Effector CD8-positive, alpha-beta T cell (primary cell): ENCODE data around the gene DENND6A.
"Not testable (repeated sequence)": the region's sequence is repeated elsewhere in the genome, so short reads cannot be mapped to it uniquely, and the experiment has no call there.

Source experiments
- DNase-seq: peaks from one replicate; lab custom pipeline; 2025; lab: John Stamatoyannopoulos, UW

The DENND6A gene

DNA sequence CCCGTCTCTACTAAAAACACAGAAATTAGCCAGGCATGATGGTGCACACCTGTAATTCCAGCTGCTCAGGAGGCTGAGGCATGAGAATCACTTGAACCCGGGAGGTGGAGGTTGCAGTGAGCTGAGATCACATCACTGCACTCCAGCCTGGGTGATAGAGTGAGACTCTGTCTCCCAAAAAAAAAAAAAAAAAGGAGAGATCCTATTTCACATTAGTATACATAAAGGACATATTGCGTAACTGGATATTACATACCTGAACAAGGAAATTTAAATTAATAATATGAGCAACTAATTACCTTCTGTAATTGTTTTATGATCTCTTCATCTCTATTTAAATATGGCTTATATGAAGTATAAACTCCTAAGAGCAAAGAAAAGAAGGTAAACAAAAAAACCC lies 58.6 kb downstream of the DENND6A start:
- DNase-seq = not testable (repeated sequence)

DNA sequence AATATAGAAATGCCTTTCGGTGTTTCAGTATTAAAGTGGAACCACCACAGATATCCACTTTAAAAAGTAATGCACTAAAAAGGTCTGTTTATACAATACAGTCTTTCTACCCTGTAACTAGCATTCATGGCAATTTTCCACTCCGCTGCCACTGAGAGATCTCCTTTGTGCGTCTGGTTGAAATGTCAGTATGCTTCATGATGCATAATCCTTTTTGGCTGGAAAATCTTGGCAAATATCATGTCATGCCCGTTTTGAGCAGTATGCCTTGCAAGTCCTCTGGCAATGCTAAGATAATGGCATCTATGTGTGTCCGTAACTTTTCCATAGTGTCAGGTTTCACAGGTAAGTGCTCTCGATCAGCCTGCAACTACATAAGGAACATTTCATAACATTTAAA lies 64.9 kb downstream of the DENND6A start:
- no peak for DNase-seq

DNA sequence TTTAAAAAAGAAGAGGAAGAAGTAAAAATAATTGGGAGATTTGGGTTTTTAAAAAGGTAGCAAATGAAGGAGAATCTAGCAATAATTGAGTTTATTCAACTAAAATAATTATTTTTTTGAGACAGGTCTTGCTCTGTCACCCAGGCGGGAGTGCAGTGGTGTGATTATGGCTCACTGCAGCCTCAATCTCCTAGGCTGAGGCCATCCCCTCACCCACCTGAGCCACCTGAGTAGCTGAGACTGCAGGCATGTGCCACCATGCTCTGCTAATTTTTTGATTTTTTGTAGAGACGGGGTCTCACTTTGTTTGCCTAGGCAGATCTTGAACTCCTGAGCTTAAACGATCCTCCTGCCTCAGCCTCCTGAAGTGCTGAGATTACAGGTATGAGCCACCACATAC lies 68.1 kb downstream of the DENND6A start:
- no peak for DNase-seq

DNA sequence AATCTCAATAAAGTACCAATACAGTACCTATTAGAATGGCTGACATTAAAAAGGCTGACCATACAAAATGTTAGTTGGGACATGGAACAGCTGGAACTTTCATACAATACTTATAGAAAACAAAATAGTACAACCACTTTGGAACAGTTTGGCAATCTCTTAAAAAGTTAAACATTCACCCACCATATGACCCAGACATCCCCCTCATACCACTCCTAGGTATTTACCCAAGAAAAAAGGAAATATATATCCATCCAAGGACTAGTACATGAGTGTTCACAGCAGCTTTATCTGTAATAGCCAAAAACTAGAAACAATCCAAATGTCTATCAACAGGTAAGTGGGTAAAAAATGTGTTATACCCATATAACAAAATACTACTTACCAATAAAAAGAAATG lies 70.5 kb downstream of the DENND6A start:
- DNase-seq = no peak

DNA sequence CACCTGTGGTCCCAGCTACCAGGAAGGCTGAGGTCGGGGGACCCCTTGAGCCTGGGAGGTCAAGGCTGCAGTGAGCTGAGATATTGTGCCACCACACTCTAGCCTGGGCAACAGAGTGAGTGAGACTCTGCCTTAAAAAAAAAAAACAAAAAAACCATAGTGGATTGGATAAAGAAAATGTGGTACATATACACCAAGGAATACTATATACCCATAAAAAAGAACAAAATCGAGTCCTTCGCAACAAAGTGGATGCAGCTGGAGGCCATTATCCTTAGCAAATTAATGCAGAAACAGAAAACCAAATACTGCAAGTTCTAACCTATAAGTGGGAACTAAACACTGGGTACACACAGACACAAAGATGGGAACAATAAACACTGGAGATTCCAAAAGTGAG lies 75.1 kb downstream of the DENND6A start:
- no peak for DNase-seq

DNA sequence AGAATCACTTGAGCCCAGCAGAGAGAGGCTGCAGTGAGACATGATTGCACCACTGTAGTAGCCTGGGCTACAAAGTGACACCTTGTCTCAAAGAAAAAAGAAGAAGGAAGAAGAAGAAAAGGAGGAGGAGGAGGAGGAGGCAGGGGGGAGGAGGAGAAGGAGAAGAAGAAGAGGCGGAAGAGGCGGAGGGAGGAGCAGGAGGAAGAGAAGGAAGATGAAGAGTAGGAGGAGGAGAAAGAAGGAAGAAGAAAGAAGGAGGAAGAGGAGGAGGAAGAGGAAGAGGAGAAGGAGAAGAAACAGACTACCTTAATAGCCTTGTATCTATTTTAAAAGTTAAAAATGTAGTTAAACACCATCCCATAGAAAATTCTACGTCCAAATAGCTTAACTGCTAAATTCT lies 76.6 kb downstream of the DENND6A start:
- no peak for DNase-seq

DNA sequence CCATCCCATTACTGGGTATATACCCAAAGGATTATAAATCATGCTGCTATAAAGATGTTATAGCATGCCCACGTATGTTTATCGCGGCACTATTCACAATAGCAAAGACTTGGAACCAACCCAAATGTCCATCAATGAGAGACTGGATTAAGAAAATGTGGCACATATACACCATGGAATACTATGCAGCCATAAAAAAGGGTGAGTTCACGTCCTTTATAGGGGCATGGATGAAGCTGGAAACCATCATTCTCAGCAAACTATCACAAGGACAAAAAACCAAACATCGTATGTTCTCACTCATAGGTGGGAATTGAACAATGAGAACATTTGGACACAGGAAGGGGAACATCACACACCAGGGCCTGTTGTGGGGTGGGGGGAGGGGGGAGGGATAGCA lies 81.0 kb downstream of the DENND6A start:
- DNase-seq = not testable (repeated sequence)

DNA sequence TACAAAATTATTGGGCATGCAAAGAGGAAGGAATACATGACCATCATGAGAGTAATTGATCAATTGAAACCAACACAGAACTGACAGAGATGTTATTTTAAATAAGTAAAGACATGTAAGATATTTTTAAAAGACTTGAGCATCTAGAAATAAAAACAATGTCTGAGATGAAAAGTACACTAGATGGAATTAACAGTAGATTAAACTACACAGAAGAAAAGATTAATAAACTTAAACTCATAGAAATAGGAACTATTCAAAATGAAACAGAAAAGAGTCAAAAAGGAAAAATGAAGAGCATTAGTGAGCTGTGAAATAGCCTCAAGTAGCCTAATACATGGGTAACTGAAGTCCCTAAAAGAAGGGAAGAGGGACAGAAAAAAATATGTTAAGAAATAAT lies 87.2 kb downstream of the DENND6A start:
- no peak for DNase-seq

DNA sequence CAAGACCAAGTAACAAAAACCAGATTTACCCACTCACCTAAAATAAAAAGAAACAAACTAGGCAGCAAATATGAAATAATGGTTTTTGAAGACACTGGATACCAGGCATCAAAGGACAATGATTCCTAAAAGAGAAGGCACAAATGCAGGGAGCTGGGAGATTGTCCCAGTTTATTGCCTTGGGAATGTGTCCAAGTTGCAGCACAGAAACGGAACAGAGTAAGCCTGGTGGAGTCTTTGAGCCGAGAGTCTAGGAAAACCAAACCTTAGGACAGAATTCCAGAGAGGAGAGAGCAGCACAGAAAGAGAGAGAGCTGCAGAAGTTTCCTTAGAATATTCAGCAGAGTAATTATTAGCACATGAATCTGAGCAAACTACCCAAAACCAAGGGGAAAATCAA lies 87.9 kb downstream of the DENND6A start:
- DNase-seq = no peak

DNA sequence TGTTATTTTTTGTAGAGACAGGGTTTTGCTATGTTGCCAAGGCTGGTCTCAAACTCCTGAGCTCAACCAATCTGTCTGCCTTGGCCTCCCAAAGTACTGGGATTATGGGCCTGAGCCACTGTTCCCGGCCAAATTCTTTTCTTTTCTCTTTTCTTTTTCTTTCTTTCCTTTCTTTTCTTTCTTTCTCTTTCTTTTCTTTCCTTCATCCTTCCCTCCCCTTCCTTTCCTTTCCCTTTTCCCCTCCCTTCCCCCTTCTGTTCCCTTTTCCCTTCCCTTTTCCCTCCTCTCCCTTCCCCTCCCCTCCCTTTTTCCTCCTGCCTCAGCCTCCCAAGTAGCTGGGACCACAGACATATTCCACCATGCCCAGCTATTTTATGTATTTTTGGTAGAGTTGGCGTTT lies 92.7 kb downstream of the DENND6A start:
- no peak for DNase-seq

DNA sequence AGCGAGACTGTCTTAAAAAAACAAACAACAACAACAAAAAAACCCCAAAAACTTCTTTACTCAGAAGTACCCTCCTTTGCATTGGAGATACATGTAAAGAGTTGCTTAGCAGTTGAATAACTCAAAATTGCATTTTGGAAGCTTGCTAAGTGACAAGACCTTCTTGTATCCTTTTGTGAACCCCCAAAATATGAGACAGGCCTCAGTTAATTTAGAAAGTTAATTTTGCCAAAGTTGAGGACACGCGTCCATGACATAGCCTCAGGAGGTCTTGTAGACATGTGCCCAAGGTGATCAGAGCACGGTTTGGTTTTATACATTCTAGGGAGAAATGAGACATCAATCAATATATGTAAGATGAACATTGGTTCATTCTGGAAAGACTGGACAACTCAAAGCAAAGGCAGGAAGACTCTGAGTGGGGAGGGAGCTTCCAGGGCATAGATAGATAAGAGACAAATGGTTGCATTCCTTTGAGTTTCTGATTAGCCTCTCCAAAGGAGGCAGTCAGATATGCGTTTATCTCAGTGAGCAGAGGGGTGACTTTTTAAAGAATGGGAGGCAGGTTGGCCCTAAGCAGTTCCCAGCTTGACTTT lies 94.0 kb downstream of the DENND6A start:
- no peak for DNase-seq

DNA sequence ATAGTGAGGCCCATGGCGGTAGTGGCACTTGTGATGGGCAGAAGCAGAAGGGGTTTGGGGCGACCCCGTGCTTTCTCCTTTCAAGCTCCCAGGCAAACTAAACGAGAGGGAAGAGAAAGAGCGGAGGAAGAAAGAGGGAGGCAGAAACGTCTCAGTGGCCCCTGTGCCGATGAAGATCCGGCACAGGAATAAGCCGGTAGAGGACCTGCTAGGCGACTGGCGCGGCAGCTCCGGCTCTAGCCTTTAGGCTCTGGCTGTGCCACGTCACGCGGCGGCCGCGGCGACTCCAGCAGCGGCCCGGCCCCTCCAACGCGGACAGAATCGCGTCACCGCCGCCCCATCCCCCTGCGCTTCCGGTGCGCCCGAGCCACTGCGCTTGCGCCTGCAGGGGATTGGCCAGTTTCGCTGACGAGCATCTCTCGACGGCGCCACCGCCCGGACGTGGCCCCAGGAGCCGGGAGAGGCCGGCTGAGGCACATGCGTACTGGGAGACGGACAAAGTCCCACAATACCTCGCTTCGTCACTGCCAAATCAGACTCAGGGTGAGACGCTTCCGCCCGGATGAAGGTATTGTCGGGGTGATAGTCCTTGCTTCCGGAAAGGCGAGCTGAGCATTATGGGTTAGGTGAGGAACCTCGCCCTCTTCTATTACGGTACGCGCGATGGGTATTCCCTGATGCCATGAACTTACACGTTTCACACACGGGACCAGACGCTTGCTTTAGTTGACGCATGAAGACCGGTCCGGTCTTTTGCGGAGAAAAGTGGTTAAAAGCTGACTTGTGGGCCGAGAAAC lies 95.6 kb downstream of the DENND6A start, which contains the start of gene ARF4:
Gene ARF4, minus strand, starts transcription at position 218 of the 797 bp plus-strand sequence. Its CDS starts 204 bp downstream, at position 14.
- peak; percentile 99 for DNase-seq

DNA sequence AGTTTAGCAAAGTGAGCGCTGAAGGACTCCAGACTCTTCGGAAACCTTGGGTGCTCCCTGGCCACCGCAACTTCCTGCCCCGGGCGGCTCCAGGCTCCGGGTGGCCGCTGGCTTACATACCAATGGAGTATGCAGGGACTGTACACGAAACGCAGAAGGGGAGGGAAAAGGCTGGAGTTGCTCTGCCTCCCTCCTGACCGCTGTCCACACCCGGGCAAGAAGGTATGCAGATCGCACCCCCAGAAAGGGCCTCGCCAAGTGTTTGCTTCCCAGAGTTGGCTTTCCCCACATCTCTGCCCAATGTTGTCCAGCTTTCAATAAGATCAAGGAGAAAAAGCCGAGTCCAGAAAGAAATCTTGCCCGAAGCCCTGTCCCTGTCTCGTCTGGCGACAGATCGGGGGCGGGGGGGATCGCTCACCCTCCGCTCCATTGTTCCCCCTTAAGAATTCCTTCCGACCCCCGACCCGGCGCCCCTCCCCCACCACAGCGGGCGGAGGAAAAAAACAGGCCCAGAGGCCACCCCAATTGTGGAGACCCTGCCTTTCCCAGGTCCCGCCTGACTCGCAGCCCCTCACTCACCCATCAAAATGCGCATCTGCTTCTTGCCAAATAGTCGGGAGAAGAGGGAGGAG lies 96.3 kb downstream of the DENND6A start:
- DNase-seq = peak; percentile 42

DNA sequence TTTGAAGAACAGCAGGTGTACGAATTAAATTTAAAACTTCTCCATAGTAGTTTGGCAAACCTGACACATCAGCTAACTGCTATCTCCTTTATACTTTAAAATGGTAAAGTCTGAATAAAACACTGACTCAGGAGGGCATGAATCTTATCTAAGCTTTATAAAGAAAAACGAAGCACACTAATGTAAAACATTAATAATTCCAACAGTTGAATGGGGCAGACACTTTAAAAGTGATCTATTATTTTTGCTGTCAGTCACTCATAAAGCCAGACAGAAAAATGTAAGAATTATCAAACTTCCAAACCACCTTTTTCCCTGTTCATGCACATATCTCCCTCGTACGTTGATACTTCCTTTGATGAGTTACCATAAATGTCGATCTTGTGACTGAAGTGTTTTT lies 98.3 kb downstream of the DENND6A start:
- no peak for DNase-seq

DNA sequence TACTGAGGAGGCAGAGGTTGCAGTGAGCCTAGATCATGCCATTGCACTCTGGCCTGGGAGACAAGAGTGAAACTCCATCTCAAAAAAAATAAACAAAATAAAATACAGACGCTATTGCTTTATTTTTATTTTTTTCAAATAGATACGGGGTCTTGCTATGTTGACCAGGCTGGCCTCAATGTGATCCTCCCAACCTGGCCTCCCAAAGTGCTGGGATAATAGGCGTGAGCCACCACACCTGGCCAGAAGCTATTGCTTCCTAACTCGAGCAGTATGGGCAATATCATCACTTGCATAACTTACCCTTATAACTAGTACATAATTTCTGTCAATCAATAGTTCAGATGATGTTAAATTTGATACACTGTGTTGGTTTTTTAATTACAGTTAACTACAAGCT lies 98.7 kb downstream of the DENND6A start:
- no peak for DNase-seq

DNA sequence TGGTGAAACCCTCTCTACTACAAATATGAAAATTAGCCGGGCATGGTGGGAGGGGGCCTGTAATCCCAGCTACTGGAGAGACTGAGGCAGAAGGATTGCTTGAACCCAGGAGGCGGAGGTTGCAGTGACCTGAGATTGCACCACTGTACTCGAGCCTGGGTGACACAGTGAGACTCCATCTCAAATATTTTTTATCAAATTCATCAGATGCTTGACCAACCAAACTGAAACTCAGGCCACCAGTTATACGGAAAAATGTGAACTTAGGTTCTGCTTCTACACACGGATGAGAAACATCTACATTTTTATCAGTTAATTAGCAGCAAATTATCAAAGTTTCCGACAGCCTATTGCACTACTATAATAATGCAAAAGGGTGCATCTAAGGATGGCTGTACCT lies 100.6 kb downstream of the DENND6A start:
- no peak for DNase-seq

DNA sequence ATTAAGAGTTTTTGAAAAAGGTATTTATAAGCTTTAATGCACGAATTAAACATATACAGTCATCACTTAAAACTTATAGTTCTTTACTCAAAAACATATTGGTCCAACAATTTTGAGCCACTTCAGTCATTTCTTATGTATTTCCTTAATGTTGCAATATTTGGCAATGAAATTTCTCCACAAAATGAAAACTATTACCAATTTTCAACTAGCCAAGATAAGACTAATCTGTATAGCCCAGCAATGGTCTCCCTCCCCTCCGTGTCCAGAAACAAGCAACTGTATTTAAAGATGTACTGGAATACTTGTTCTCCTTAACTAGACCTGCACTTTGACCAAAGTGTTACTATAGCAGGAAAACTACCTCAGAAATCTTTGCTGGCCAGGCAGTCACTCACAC lies 105.0 kb downstream of the DENND6A start:
- DNase-seq = no peak

DNA sequence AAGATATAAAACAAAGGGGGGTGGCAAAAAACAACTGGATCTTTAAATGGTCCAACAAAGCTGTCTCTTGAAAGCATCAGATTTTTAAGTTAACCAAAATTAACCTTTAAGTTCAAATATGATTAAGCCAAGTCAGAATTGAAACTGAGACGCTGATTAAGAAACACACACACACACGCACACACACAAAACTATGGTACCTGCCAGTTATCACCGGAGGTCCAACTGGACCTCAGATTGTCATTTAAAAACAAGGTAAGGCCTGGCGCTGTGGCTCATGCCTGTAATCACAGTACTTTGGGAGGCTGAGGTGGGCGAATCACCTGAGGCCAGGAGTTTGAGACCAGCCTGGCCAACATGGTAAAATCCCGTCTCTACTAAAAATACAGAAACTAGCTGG lies 106.1 kb downstream of the DENND6A start:
- DNase-seq = no peak

DNA sequence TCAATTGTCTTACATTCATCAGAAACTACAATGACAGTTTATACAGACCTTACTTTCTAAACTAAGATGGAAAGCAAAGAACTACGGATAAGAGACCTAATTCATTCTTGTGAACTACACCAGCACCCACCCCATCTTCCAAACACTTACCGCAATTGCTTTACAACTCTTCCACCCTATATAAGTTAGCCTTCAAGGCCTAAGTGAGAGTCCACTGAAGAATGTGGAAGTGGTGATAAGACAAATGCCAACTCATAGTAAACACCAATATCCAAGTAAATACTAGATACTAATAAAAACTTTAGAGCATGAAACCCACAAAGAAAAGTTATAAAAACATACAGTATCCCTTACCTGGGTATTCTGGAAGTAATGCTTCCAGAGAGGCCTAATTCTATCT lies 109.3 kb downstream of the DENND6A start:
- no peak for DNase-seq

DNA sequence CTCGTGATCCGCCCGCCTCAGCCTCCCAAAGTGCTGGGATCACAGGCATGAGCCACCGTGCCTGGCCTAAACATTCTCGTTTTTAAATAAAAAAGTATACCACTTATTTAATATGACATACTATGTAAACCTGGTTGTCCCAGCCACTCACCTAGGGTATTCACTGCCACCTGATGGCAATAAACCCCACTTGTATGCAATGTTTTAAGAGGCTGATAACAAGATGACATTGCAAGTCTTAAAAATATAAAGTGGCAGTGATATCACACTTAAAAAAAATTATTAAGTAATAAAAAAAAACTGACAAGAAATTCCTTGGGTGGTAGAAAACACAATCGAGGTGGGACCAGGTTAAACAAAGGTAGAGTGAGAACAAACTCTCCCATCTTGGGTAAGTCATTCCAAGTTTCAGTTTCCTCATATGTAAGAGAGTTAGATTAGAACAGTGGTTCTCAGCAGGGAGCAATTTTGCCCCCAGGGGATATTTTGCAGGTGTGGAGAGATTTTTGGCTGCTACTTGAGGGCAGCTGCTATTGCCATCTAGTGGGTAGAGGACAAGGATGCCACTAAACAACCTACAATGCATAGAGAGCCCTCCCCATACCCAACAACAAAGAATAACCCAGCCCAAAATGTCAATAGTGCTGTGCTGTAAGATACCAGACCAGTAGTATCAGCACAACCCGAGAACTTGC lies 110.3 kb downstream of the DENND6A start:
- DNase-seq = no peak

DNA sequence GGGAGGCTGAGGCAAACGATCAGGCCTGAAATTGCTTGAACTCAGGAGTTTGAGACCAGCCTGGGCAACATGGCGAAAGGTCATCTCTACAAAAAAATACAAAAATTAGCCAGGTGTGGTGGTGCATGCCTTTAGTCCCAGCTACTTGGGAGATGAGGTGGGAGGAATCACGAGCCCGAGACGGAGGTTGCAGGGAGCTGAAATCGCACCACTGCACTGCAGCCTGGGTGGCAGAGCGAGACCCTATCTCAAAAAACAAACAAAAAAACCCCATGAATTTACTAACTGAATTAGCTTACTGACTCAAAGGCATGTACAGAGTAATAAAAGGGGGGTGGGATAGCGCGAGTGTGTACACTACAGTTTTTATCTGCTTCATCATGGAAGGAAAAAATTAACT lies 115.1 kb downstream of the DENND6A start:
- no peak for DNase-seq

DNA sequence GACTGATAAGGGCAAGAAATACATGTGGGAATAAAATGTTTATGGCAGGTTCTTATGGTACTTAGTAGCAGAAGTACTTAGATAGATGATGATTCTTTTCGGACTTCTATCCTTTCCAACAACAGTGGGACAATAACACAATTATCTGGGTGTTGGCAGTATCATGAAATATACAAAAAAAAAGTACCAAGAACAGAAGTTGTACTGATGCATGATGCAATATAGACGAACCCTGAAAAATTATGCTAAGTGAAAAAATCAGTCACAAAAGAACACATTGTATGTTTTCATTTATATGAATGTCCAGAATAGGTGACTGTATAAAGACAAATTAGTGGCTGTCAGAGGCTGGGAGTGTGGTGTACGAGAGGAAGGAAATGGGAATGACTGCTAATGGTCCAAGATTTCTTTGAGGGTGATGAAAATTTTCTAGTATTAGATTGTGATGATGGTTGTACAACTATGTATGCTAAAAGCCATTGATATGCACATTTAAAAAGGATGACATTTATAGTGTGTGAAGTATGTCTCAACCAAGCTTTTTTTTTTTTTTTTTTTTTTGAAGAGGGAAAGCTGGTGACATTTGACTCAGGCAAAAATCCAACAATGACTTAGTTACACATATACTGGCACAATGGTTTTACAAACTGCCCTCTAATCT lies 116.8 kb downstream of the DENND6A start:
- no peak for DNase-seq
